ENCODE data around the gene PEX11G. TPM values are rescaled to one million over a fixed set of nuclear protein-coding genes. Genes with fewer than 3 reads are reported as not detected.

The PEX11G gene
- total and polyA plus RNA-seq, 9 of the 15 experiments (the other 6 are each of a cell fraction or from before 2014, with no cell fraction given), result 0.07 to 3.2 (median 0.70) TPM; not detected in 1

DNA sequence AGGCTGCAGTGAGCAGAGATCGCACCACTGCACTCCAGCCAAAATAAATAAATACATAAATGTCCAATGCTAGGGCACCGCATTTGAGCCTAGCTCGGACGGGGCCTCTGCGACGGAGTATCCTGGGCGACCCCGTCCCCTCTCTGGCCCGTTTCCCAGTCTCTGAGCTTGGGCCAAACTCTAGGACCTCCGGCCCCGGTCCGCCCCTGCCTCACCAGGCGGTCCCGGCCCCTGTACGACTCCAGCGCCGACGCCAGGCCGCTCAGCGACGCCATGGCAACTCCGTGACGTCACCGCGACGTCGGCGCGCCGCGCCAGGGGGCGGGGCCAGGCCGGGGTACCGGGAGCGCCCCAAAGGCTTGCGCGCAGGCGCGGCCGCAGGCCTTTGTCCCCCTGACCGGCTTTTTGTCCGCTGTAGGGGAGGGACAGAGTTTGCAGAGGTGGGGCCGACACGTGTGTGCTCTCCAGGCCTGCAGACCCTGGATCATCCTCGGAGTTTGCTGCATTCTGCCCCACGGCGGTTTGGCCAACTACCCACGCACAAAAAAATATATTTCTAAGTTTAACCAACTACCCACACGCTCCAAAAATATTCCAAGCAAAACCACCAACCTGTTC lies at the start of gene PEX11G (continued):
- TF ChIP-seq ZNF3 (CRISPR knock-in tag; IDR thresholded peaks at IDR 0.05), result no peak
- TF ChIP-seq, protein P1, sequence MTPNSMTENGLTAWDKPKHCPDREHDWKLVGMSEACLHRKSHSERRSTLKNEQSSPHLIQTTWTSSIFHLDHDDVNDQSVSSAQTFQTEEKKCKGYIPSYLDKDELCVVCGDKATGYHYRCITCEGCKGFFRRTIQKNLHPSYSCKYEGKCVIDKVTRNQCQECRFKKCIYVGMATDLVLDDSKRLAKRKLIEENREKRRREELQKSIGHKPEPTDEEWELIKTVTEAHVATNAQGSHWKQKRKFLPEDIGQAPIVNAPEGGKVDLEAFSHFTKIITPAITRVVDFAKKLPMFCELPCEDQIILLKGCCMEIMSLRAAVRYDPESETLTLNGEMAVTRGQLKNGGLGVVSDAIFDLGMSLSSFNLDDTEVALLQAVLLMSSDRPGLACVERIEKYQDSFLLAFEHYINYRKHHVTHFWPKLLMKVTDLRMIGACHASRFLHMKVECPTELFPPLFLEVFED (CRISPR knock-in tag; conservative IDR thresholded peaks at IDR 0.05), result no peak
- no peak for TF ChIP-seq PHF21A (IDR thresholded peaks at IDR 0.05; ENCODE audit: borderline replicate concordance, low read depth)
- TF ChIP-seq, protein P2, sequence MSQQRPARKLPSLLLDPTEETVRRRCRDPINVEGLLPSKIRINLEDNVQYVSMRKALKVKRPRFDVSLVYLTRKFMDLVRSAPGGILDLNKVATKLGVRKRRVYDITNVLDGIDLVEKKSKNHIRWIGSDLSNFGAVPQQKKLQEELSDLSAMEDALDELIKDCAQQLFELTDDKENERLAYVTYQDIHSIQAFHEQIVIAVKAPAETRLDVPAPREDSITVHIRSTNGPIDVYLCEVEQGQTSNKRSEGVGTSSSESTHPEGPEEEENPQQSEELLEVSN (IDR thresholded peaks at IDR 0.05; ENCODE audit: borderline replicate concordance in 1 of 2, extremely low read depth in 1 of 2, insufficient read depth in 1 of 2, insufficient read length in 1 of 2, low read depth in 1 of 2, low read length in 1 of 2, poor library complexity in 1 of 2, severe bottlenecking in 1 of 2), result peak; percentile 22 to 45
- no peak for TF ChIP-seq POLR3G (IDR thresholded peaks at IDR 0.05; ENCODE audit: extremely low read depth, insufficient read length, insufficient replicate concordance)
- 0 out of 2 replicates have a peak, but pooled peaks have one; percentile 10 for TF ChIP-seq ZNF76 (CRISPR knock-in tag; IDR thresholded peaks at IDR 0.05; ENCODE audit: borderline replicate concordance)
- TF ChIP-seq FOXP1 (CRISPR knock-in tag; IDR thresholded peaks at IDR 0.05), result 0 out of 2 replicates have a peak, but pooled peaks have one; percentile 13
- no peak for TF ChIP-seq ZNF224 (CRISPR knock-in tag; IDR thresholded peaks at IDR 0.05)
- no peak for TF ChIP-seq DPF2 (IDR thresholded peaks at IDR 0.05)
- TF ChIP-seq SMAD4 (CRISPR knock-in tag; conservative IDR thresholded peaks at IDR 0.05), result peak; percentile 34; the same call in 1 of the 2 replicates
- no peak for TF ChIP-seq KLF16 (IDR thresholded peaks at IDR 0.05)
- peak; percentile 67; the same call in 1 of the 2 replicates for TF ChIP-seq BMI1 (IDR thresholded peaks at IDR 0.05; ENCODE audit: low read length)
- TF ChIP-seq STAG1 (CRISPR knock-in tag; IDR thresholded peaks at IDR 0.05; ENCODE audit: borderline replicate concordance), result no peak
- TF ChIP-seq KDM1A (IDR thresholded peaks at IDR 0.05), result no peak
- TF ChIP-seq KLF1 (tag; IDR thresholded peaks at IDR 0.05), result no peak
- TF ChIP-seq CBX1 (IDR thresholded peaks at IDR 0.05; ENCODE audit: low read depth), result no peak
- TF ChIP-seq, protein P3, sequence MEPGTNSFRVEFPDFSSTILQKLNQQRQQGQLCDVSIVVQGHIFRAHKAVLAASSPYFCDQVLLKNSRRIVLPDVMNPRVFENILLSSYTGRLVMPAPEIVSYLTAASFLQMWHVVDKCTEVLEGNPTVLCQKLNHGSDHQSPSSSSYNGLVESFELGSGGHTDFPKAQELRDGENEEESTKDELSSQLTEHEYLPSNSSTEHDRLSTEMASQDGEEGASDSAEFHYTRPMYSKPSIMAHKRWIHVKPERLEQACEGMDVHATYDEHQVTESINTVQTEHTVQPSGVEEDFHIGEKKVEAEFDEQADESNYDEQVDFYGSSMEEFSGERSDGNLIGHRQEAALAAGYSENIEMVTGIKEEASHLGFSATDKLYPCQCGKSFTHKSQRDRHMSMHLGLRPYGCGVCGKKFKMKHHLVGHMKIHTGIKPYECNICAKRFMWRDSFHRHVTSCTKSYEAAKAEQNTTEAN (CRISPR knock-in tag; IDR thresholded peaks at IDR 0.05), result no peak
- no peak for TF ChIP-seq SMAD1 (IDR thresholded peaks at IDR 0.05; ENCODE audit: low read depth, low read length, partially characterized antibody)
- TF ChIP-seq ZBTB17 (CRISPR knock-in tag; IDR thresholded peaks at IDR 0.05), result no peak
- TF ChIP-seq, protein P4, sequence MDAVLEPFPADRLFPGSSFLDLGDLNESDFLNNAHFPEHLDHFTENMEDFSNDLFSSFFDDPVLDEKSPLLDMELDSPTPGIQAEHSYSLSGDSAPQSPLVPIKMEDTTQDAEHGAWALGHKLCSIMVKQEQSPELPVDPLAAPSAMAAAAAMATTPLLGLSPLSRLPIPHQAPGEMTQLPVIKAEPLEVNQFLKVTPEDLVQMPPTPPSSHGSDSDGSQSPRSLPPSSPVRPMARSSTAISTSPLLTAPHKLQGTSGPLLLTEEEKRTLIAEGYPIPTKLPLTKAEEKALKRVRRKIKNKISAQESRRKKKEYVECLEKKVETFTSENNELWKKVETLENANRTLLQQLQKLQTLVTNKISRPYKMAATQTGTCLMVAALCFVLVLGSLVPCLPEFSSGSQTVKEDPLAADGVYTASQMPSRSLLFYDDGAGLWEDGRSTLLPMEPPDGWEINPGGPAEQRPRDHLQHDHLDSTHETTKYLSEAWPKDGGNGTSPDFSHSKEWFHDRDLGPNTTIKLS (IDR thresholded peaks at IDR 0.05; ENCODE audit: borderline replicate concordance, low read depth), result no peak
- TF ChIP-seq XRCC4 (IDR thresholded peaks at IDR 0.05; ENCODE audit: extremely low read depth, insufficient read depth, insufficient read length), result no peak
- no peak for TF ChIP-seq HDAC3 (IDR thresholded peaks at IDR 0.05; ENCODE audit: borderline replicate concordance, partially characterized antibody)
- TF ChIP-seq CHD1 (IDR thresholded peaks at IDR 0.05; ENCODE audit: low read length), result no peak
- no peak for TF ChIP-seq NCOA2 (IDR thresholded peaks at IDR 0.05; ENCODE audit: partially characterized antibody in 2 of 2)
- TF ChIP-seq RFX5 (IDR thresholded peaks at IDR 0.05; ENCODE audit: low read depth, low read length), result peak; percentile 79

Data from K562 (cell line).